ENCODE data around the gene AIF1L.

- TF ChIP-seq CTCF (IDR thresholded peaks at IDR 0.05): no peak
- no peak for TF ChIP-seq EZH2 (IDR thresholded peaks at IDR 0.05; ENCODE audit: borderline replicate concordance, insufficient read depth, low read depth, low read length, poor library complexity, severe bottlenecking)
These were observed 26.6 kb upstream of the AIF1L start for GRCh38 chr9:131069699-131070098.
